SK-N-SH (cell line): ENCODE results near the gene EXOC6.

Experiments
- CHD2 ChIP-seq: fragments of 150-350 bp; IDR thresholded peaks from 2 replicates; pipeline ENCODE4 v1.6.1; 2018; ENCODE audit warnings: low read length; ENCODE audit not compliant: partially characterized antibody
- EP300 ChIP-seq, 2 experiments: IDR thresholded peaks; 2 replicates each; pipeline versions ENCODE4 v1.4.0 to v1.6.1; 2012; ENCODE audit warnings: borderline replicate concordance in 1 of 2, low read depth in 1 of 2, low read length in 1 of 2
- FOSL2 ChIP-seq: IDR thresholded peaks from 2 replicates; pipeline ENCODE4 v1.4.0; 2012; ENCODE audit warnings: low read depth, mild to moderate bottlenecking, moderate library complexity, borderline replicate concordance
- MEF2A ChIP-seq: IDR thresholded peaks from 2 replicates; pipeline ENCODE4 v1.4.0; 2012; ENCODE audit warnings: low read depth, borderline replicate concordance
- POLR2AphosphoS5 ChIP-seq: IDR thresholded peaks from 2 replicates; pipeline ENCODE4 v1.6.1; 2012; ENCODE audit warnings: low read depth, low read length
- RCOR1 ChIP-seq: fragments of 150-350 bp; IDR thresholded peaks from 2 replicates; pipeline ENCODE4 v1.6.1; 2017; ENCODE audit warnings: antibody characterized with exemption, low read length
- RXRA ChIP-seq: IDR thresholded peaks from 2 replicates; pipeline ENCODE4 v1.4.0; 2012; ENCODE audit warnings: low read depth, mild to moderate bottlenecking, borderline replicate concordance
- SIN3A ChIP-seq: IDR thresholded peaks from 2 replicates; pipeline ENCODE4 v1.6.1; 2012; ENCODE audit warnings: low read depth, mild to moderate bottlenecking, low read length, moderate library complexity, borderline replicate concordance
- TAF1 ChIP-seq: IDR thresholded peaks from 2 replicates; pipeline ENCODE4 v1.6.1; 2012; ENCODE audit warnings: low read depth, mild to moderate bottlenecking, low read length, moderate library complexity, borderline replicate concordance
- TEAD4 ChIP-seq: IDR thresholded peaks from 2 replicates; pipeline ENCODE4 v1.4.0; 2012; ENCODE audit warnings: mild to moderate bottlenecking, borderline replicate concordance; ENCODE audit not compliant: insufficient read depth
- YY1 ChIP-seq: IDR thresholded peaks from 2 replicates; pipeline ENCODE4 v1.4.0; 2012; ENCODE audit warnings: low read depth, mild to moderate bottlenecking
- TF ChIP-seq, protein P1 (sequence below): fragments of 200-600 bp; sonication (generic); IDR thresholded peaks from 2 replicates; pipeline ENCODE4 v1.6.1; 2017; ENCODE audit warnings: antibody characterized with exemption, mild to moderate bottlenecking, moderate library complexity
- TF ChIP-seq, protein P2 (sequence below): IDR thresholded peaks from 2 replicates; pipeline ENCODE4 v1.4.0; 2012; ENCODE audit warnings: low read depth
- TF ChIP-seq, protein P3 (sequence below): IDR thresholded peaks from 2 replicates; pipeline ENCODE4 v1.6.1; 2012; ENCODE audit warnings: mild to moderate bottlenecking, low read depth, low read length, moderate library complexity

DNA sequence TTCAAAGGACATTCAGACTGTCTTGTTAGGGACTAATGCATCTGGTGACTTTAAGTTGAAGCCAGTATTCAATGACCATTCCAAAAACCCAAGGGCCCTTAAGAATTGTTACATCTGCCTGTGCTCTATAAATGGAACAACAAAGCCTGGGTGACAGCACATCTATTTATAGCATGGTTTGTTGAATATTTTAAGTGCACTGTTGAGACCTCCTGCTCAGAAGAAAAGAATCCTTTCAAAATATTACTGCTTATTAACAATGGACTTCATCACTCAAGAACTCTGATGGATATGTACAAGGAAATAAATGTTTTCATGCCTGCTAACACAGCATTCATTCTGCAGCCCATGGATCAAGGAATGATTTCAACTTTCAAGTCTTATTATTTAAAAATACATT, 179.2 kb downstream of the EXOC6 start:
- TF ChIP-seq YY1 (no peak), TEAD4 (no peak), CHD2 (no peak), EP300 (IDR thresholded peaks at IDR 0.05; ENCODE audit: borderline replicate concordance in 1 of 2, low read depth in 1 of 2, low read length in 1 of 2) (no peak), MEF2A (no peak), RCOR1 (no peak), RXRA (no peak), FOSL2 (no peak), POLR2AphosphoS5 (no peak), SIN3A (no peak), TAF1 (no peak)
- TF ChIP-seq, protein P1, sequence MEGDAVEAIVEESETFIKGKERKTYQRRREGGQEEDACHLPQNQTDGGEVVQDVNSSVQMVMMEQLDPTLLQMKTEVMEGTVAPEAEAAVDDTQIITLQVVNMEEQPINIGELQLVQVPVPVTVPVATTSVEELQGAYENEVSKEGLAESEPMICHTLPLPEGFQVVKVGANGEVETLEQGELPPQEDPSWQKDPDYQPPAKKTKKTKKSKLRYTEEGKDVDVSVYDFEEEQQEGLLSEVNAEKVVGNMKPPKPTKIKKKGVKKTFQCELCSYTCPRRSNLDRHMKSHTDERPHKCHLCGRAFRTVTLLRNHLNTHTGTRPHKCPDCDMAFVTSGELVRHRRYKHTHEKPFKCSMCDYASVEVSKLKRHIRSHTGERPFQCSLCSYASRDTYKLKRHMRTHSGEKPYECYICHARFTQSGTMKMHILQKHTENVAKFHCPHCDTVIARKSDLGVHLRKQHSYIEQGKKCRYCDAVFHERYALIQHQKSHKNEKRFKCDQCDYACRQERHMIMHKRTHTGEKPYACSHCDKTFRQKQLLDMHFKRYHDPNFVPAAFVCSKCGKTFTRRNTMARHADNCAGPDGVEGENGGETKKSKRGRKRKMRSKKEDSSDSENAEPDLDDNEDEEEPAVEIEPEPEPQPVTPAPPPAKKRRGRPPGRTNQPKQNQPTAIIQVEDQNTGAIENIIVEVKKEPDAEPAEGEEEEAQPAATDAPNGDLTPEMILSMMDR: no peak
- TF ChIP-seq, protein P2, sequence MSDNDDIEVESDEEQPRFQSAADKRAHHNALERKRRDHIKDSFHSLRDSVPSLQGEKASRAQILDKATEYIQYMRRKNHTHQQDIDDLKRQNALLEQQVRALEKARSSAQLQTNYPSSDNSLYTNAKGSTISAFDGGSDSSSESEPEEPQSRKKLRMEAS: no peak
- TF ChIP-seq, protein P3, sequence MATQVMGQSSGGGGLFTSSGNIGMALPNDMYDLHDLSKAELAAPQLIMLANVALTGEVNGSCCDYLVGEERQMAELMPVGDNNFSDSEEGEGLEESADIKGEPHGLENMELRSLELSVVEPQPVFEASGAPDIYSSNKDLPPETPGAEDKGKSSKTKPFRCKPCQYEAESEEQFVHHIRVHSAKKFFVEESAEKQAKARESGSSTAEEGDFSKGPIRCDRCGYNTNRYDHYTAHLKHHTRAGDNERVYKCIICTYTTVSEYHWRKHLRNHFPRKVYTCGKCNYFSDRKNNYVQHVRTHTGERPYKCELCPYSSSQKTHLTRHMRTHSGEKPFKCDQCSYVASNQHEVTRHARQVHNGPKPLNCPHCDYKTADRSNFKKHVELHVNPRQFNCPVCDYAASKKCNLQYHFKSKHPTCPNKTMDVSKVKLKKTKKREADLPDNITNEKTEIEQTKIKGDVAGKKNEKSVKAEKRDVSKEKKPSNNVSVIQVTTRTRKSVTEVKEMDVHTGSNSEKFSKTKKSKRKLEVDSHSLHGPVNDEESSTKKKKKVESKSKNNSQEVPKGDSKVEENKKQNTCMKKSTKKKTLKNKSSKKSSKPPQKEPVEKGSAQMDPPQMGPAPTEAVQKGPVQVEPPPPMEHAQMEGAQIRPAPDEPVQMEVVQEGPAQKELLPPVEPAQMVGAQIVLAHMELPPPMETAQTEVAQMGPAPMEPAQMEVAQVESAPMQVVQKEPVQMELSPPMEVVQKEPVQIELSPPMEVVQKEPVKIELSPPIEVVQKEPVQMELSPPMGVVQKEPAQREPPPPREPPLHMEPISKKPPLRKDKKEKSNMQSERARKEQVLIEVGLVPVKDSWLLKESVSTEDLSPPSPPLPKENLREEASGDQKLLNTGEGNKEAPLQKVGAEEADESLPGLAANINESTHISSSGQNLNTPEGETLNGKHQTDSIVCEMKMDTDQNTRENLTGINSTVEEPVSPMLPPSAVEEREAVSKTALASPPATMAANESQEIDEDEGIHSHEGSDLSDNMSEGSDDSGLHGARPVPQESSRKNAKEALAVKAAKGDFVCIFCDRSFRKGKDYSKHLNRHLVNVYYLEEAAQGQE: no peak
